ENCODE results near the gene PI4KA.
"Not testable (repeated sequence)": the region's sequence is repeated elsewhere in the genome, so short reads cannot be mapped to it uniquely, and the experiment has no call there.

DNA sequence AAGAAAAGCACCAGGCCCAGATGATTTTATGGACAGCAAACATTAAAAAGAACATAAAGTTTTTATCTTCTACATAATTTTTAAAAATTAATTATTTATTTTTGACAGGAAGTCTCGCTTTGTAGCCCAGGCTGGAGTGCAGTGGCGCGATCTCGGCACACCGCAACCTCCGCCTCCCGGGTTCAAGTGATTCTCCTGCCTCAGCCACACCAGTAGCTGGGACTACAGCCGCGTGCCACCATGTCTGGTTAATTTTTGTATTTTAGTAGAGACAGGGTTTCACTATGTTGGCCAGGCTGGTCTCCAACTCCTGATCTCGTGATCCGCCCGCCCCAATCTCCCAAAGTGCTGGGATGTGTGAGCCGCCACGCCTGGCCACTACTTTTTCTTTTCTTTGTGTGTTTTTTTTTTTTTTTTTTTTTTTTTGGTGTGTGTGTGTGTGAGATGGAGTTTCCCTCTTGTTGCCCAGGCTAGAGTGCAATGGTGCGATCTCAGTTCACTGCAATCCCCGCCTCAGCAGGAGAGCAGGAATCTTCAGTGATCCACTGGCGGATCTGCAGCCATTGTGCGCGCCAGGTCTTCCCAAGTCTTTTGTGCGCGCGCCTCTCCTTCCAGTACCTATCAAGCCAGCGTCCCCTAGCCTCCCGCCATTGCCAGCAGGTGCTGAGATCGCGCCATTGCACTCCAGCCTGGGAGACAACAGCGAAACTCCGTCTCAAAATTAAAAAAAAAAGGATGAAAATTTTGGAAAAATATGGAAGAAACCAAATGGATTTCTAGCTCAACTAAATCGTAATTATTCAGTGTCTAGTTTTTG, 171.0 kb downstream of the PI4KA start:
- TF ChIP-seq, protein P1, sequence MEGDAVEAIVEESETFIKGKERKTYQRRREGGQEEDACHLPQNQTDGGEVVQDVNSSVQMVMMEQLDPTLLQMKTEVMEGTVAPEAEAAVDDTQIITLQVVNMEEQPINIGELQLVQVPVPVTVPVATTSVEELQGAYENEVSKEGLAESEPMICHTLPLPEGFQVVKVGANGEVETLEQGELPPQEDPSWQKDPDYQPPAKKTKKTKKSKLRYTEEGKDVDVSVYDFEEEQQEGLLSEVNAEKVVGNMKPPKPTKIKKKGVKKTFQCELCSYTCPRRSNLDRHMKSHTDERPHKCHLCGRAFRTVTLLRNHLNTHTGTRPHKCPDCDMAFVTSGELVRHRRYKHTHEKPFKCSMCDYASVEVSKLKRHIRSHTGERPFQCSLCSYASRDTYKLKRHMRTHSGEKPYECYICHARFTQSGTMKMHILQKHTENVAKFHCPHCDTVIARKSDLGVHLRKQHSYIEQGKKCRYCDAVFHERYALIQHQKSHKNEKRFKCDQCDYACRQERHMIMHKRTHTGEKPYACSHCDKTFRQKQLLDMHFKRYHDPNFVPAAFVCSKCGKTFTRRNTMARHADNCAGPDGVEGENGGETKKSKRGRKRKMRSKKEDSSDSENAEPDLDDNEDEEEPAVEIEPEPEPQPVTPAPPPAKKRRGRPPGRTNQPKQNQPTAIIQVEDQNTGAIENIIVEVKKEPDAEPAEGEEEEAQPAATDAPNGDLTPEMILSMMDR (conservative IDR thresholded peaks at IDR 0.05): not testable (repeated sequence)
- TF ChIP-seq ZFX (IDR thresholded peaks at IDR 0.05): not testable (repeated sequence)

All from C4-2B (cell line).